HepG2 (cell line): ENCODE data around the gene ZNF511. TPM values are rescaled to one million over a fixed set of nuclear protein-coding genes. Genes with fewer than 3 reads are reported as not detected.

Experiments used
- ASH2L ChIP-seq: fragments of 300-600, 200-600 bp; sonication (generic); IDR thresholded peaks from 2 replicates; pipeline ENCODE4 v1.7.0; 2017; ENCODE audit warnings: low read depth, mild to moderate bottlenecking, moderate library complexity, mixed read lengths, low read length; ENCODE audit not compliant: insufficient read length
- ATF4 ChIP-seq, 2 experiments: fragments of 450-650 bp in 1 of 2; sonication (generic) in 1 of 2; formaldehyde crosslinking; IDR thresholded peaks; 2 replicates each; pipeline versions ENCODE4 v1.5.0 to v1.8.0; 2020 to 2022; ENCODE audit warnings: mild to moderate bottlenecking in 1 of 2, missing genetic modification reagents in 1 of 2
- CAMTA2 ChIP-seq: sonication (generic); formaldehyde crosslinking; IDR thresholded peaks from 2 replicates; pipeline ENCODE4 v1.4.0; 2020; ENCODE audit warnings: mild to moderate bottlenecking, missing genetic modification reagents, borderline replicate concordance
- CENPT ChIP-seq: sonication (generic); formaldehyde crosslinking; IDR thresholded peaks from 2 replicates; pipeline ENCODE4 v1.8.0; 2022; ENCODE audit warnings: low read depth, mild to moderate bottlenecking, moderate library complexity, missing genetic modification reagents
- E2F1 ChIP-seq: sonication (generic); formaldehyde crosslinking; IDR thresholded peaks from 2 replicates; pipeline ENCODE4 v1.5.0; 2020; ENCODE audit warnings: missing genetic modification reagents
- E2F2 ChIP-seq: sonication (generic); formaldehyde crosslinking; IDR thresholded peaks from 2 replicates; pipeline ENCODE4 v1.4.0; 2020; ENCODE audit warnings: missing genetic modification reagents, borderline replicate concordance
- ELK4 ChIP-seq: sonication (generic); formaldehyde crosslinking; IDR thresholded peaks from 2 replicates; pipeline ENCODE4 v1.9.0; 2021; ENCODE audit warnings: missing genetic modification reagents, borderline replicate concordance
- ESRRA ChIP-seq: sonication (generic); formaldehyde crosslinking; IDR thresholded peaks from 2 replicates; pipeline ENCODE4 v1.5.1; 2020; ENCODE audit warnings: mild to moderate bottlenecking, low read depth, missing genetic modification reagents
- HDAC1 ChIP-seq: sonication (generic); formaldehyde crosslinking; IDR thresholded peaks from 2 replicates; pipeline ENCODE4 v1.5.1; 2020; ENCODE audit warnings: mild to moderate bottlenecking, missing genetic modification reagents
- KAT7 ChIP-seq: IDR thresholded peaks from 2 replicates; pipeline ENCODE4 v1.6.1; 2018; ENCODE audit warnings: borderline replicate concordance, missing compliant biosample characterization
- KMT2B ChIP-seq: IDR thresholded peaks from 2 replicates; pipeline ENCODE4 v1.6.1; 2016; ENCODE audit warnings: missing genetic modification reagents, missing compliant biosample characterization
- MATR3 ChIP-seq: sonication (generic); formaldehyde crosslinking; IDR thresholded peaks from 2 replicates; pipeline ENCODE4 v1.4.0; 2020; ENCODE audit warnings: missing genetic modification reagents
- PAF1 ChIP-seq: IDR thresholded peaks from 2 replicates; pipeline ENCODE4 v1.6.1; 2016; ENCODE audit warnings: missing genetic modification reagents, missing compliant biosample characterization
- RORA ChIP-seq: sonication (generic); formaldehyde crosslinking; IDR thresholded peaks from 2 replicates; pipeline ENCODE4 v1.5.0; 2020; ENCODE audit warnings: mild to moderate bottlenecking, missing genetic modification reagents, moderate library complexity
- SP5 ChIP-seq: IDR thresholded peaks from 2 replicates; pipeline ENCODE4 v1.6.1; 2016; ENCODE audit warnings: low read depth, borderline replicate concordance
- STAG1 ChIP-seq: sonication (generic); formaldehyde crosslinking; IDR thresholded peaks from 2 replicates; pipeline ENCODE4 v1.4.0; 2020; ENCODE audit warnings: missing genetic modification reagents
- THAP11 ChIP-seq: IDR thresholded peaks from 2 replicates; pipeline ENCODE4 v1.6.1; 2016; ENCODE audit warnings: missing biosample characterization, missing genetic modification reagents
- U2AF1 ChIP-seq: fragments of 200-400 bp; formaldehyde crosslinking; optimal IDR thresholded peaks from 2 replicates; pipeline ENCODE3; 2017; ENCODE audit warnings: mild to moderate bottlenecking, low read depth, low read length
- ZBTB42 ChIP-seq: sonication (generic); formaldehyde crosslinking; IDR thresholded peaks from 2 replicates; pipeline ENCODE4 v1.5.0; 2020; ENCODE audit warnings: mild to moderate bottlenecking, missing genetic modification reagents
- ZNF232 ChIP-seq: sonication (generic); formaldehyde crosslinking; IDR thresholded peaks from 2 replicates; pipeline ENCODE4 v1.4.0; 2020; ENCODE audit warnings: missing genetic modification reagents, borderline replicate concordance
- ZNF350 ChIP-seq: sonication (generic); formaldehyde crosslinking; IDR thresholded peaks from 2 replicates; pipeline ENCODE4 v1.4.0; 2020; ENCODE audit warnings: mild to moderate bottlenecking, low read depth, missing genetic modification reagents, borderline replicate concordance
- ZNF558 ChIP-seq: sonication (generic); formaldehyde crosslinking; IDR thresholded peaks from 2 replicates; pipeline ENCODE4 v1.9.0; 2022; ENCODE audit warnings: mild to moderate bottlenecking, missing genetic modification reagents, borderline replicate concordance
- ZNF569 ChIP-seq: sonication (generic); formaldehyde crosslinking; IDR thresholded peaks from 2 replicates; pipeline ENCODE4 v1.5.0; 2020; ENCODE audit warnings: mild to moderate bottlenecking, missing genetic modification reagents, moderate library complexity, borderline replicate concordance
- ZNF572 ChIP-seq: sonication (generic); formaldehyde crosslinking; IDR thresholded peaks from 2 replicates; pipeline ENCODE4 v1.5.1; 2020; ENCODE audit warnings: mild to moderate bottlenecking, missing genetic modification reagents
- ZNF766 ChIP-seq: sonication (generic); formaldehyde crosslinking; IDR thresholded peaks from 2 replicates; pipeline ENCODE4 v1.5.0; 2020; ENCODE audit warnings: missing genetic modification reagents, borderline replicate concordance
- ZNF768 ChIP-seq: sonication (generic); formaldehyde crosslinking; IDR thresholded peaks from 2 replicates; pipeline ENCODE4 v1.4.0; 2020; ENCODE audit warnings: missing genetic modification reagents
- ZNF850 ChIP-seq: sonication (generic); formaldehyde crosslinking; conservative IDR thresholded peaks from 2 replicates; pipeline ENCODE4 v1.9.0; 2021; ENCODE audit warnings: mild to moderate bottlenecking, missing genetic modification reagents
- ZZZ3 ChIP-seq: sonication (generic); formaldehyde crosslinking; IDR thresholded peaks from 2 replicates; pipeline ENCODE4 v1.4.0; 2020; ENCODE audit warnings: missing genetic modification reagents, mild to moderate bottlenecking, borderline replicate concordance
- polyA plus RNA-seq, 8 experiments: library from polyadenylated mRNA; depleted of rRNA in 3 of 8; stranded (reverse) in 7 of 8; unstranded in 1 of 8; fragments of >200 nt; fragmentation: Illumina TruSeq in 4 of 8; extraction: Trizol in 4 of 8; gene quantifications; 2 replicates each; pipeline versions ENCODE4 v1.2.1 to v1.2.3, GENCODE V29; 2011 to 2016; ENCODE audit warnings: low read depth in 4 of 8, missing spikeins in 1 of 8, mixed read lengths in 1 of 8; ENCODE audit not compliant: insufficient read depth in 1 of 8
- total RNA-seq, 5 experiments: library from RNA; depleted of rRNA; stranded (reverse); fragments of >200 nt; fragmentation: Illumina TruSeq; extraction: Trizol; gene quantifications; 2 replicates each; pipeline ENCODE4 v1.2.3, GENCODE V29; 2016; ENCODE audit warnings: low read depth in 1 of 5

The ZNF511 gene
- total and polyA plus RNA-seq, 2 of the 13 experiments (the other 11 are each of a cell fraction or from before 2014, with no cell fraction given): 35.6 to 66.4 TPM

GRCh38 chr10:133318494-133319127, 9.9 kb downstream of the ZNF511 start (continued):
- TF ChIP-seq MATR3 (no peak), CAMTA2 (CRISPR knock-in tag) (no peak), PAF1 (no peak), ELK4 (CRISPR knock-in tag) (no peak), ZNF232 (CRISPR knock-in tag) (no peak), RORA (CRISPR knock-in tag) (no peak), ESRRA (CRISPR knock-in tag) (no peak), ZZZ3 (CRISPR knock-in tag) (no peak), E2F1 (CRISPR knock-in tag) (no peak), STAG1 (CRISPR knock-in tag) (peak; percentile 53), ZNF558 (CRISPR knock-in tag) (no peak), ZNF572 (CRISPR knock-in tag) (no peak), ZNF766 (no peak), ZNF569 (CRISPR knock-in tag) (no peak), ZBTB42 (CRISPR knock-in tag) (no peak), E2F2 (no peak), ZNF350 (CRISPR knock-in tag) (peak; percentile 70), KMT2B (no peak), ZNF850 (CRISPR knock-in tag) (no peak), U2AF1 (no peak), ASH2L (no peak), THAP11 (CRISPR knock-in tag) (0 out of 2 replicates have a peak, but pooled peaks have one; percentile 36), ATF4 (CRISPR knock-in tag; IDR thresholded peaks at IDR 0.05) (no peak), CENPT (no peak), HDAC1 (CRISPR knock-in tag) (peak; percentile 61; the same call in 1 of the 2 replicates), KAT7 (CRISPR knock-in tag) (no peak), SP5 (CRISPR knock-in tag) (no peak), ZNF768 (CRISPR knock-in tag) (peak; percentile 48; the same call in 1 of the 2 replicates)
